Cardiac muscle cell (in vitro differentiated cells and primary cell): ENCODE data around the gene TMEM175. TPM values are rescaled to one million over a fixed set of nuclear protein-coding genes. Genes with fewer than 3 reads are reported as not detected.
A peak's percentile ranks its signal among the peaks of the same experiment; 100 is the strongest.

ENCODE experiments used
- DNase-seq, 2 donors: peaks; one replicate each; pipeline versions ENCODE4 v3.0.0 to v3.0.0-alpha.2; 2010 to 2017; ENCODE audit warnings: low read depth in 1 of 2, low spot score in 1 of 2
- H3K27ac ChIP-seq: fragments of 200-600 bp; sonication (generic); 2 replicates; pipeline ENCODE4 v1.5.1; 2016
- H3K27me3 ChIP-seq: fragments of 200-600 bp; sonication (generic); 2 replicates; pipeline ENCODE4 v1.6.0; 2016; ENCODE audit warnings: control low read depth
- H3K36me3 ChIP-seq: fragments of 200-600 bp; sonication (generic); 2 replicates; pipeline ENCODE4 v1.5.1; 2016; ENCODE audit warnings: control low read depth
- H3K4me1 ChIP-seq: fragments of 200-600 bp; sonication (generic); 2 replicates; pipeline ENCODE4 v1.8.1; 2017; ENCODE audit warnings: low read depth, mild to moderate bottlenecking, mixed run types
- H3K4me3 ChIP-seq: fragments of 200-600 bp; sonication (generic); 2 replicates; pipeline ENCODE4 v1.5.1; 2016; ENCODE audit warnings: mild to moderate bottlenecking
- H3K9me3 ChIP-seq: fragments of 200-600 bp; sonication (generic); 2 replicates; pipeline ENCODE4 v1.5.1; 2017; ENCODE audit warnings: low read depth, mild to moderate bottlenecking, control low read depth
- polyA plus RNA-seq: library from polyadenylated mRNA; unstranded; fragments of >200 nt; fragmentation: Nextera tagmentation; extraction: Ambion mirVana; gene quantifications from 2 replicates; pipeline ENCODE4 v1.2.1, GENCODE V29; 2016
- total RNA-seq: library from RNA; depleted of rRNA; stranded (reverse); fragments of >200 nt; gene quantifications from 2 replicates; pipeline ENCODE4 v1.2.3, GENCODE V29; 2016
- TF ChIP-seq, protein P1 (sequence below): IDR thresholded peaks from 2 replicates; pipeline ENCODE4 v1.5.1; 2012; ENCODE audit warnings: low read depth, mild to moderate bottlenecking, low read length

The TMEM175 gene, protein sequence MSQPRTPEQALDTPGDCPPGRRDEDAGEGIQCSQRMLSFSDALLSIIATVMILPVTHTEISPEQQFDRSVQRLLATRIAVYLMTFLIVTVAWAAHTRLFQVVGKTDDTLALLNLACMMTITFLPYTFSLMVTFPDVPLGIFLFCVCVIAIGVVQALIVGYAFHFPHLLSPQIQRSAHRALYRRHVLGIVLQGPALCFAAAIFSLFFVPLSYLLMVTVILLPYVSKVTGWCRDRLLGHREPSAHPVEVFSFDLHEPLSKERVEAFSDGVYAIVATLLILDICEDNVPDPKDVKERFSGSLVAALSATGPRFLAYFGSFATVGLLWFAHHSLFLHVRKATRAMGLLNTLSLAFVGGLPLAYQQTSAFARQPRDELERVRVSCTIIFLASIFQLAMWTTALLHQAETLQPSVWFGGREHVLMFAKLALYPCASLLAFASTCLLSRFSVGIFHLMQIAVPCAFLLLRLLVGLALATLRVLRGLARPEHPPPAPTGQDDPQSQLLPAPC
- 31.6 and 36.4 TPM in 2 replicates for total RNA-seq
- 28.3 and 35.1 TPM in 2 replicates for polyA plus RNA-seq

DNA sequence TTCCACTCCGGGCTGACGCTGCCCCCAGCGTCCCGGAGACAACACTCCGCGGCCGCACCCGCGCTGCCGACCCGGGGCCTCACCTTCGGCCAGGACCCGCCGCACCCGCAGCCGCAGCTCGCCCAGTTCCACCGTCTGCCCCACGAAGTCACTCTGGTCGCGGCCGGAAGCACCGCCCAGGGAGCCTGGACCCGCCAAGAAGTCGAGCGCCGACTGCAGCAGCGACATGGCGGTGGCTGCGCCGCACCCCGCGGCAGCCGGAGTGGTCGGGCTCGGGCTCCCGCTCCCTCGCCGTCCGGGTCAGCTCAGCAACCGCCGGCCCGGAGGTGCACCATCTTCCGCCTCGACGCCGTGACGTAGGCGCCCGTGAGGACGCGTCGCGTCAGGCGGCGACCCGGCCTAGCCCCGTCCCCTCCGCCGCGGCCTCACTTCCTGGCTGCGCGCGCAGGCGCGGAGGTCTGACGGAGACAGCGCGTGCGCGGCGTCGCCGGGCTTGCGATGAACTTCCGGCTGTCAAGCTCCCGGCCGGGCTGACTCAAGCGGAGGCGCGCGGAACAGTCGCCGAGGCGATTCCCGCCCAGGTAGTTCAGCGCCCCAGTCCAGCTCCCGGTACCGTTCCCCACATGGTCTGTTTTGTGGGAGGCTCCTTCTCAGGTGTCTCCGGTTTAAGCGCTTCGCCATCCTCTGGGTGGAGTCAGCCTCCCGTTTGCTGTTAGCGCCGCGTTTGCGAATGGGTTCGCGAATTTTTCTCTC, at the start of gene TMEM175, which contains the start of gene GAK:
Gene TMEM175, plus strand, starts transcription at position 501 of the 753 bp plus-strand sequence. CDS start 15,280 bp downstream, outside the sequence.
Gene GAK, minus strand, starts transcription at position 357 of the 753 bp plus-strand sequence. Its CDS starts 129 bp downstream, at position 228.
- peak within 1 kb of the TSS; percentile 86 for H3K27ac ChIP-seq
- H3K27me3 ChIP-seq, result peaks cover 10% of the 10 kb centered on the region
- H3K4me1 ChIP-seq, result peaks cover 19% of the 10 kb centered on the region
- TF ChIP-seq, protein P1, sequence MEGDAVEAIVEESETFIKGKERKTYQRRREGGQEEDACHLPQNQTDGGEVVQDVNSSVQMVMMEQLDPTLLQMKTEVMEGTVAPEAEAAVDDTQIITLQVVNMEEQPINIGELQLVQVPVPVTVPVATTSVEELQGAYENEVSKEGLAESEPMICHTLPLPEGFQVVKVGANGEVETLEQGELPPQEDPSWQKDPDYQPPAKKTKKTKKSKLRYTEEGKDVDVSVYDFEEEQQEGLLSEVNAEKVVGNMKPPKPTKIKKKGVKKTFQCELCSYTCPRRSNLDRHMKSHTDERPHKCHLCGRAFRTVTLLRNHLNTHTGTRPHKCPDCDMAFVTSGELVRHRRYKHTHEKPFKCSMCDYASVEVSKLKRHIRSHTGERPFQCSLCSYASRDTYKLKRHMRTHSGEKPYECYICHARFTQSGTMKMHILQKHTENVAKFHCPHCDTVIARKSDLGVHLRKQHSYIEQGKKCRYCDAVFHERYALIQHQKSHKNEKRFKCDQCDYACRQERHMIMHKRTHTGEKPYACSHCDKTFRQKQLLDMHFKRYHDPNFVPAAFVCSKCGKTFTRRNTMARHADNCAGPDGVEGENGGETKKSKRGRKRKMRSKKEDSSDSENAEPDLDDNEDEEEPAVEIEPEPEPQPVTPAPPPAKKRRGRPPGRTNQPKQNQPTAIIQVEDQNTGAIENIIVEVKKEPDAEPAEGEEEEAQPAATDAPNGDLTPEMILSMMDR, result no peak
- DNase-seq, result peak; percentile 97
- no peaks in the 10 kb centered on the region for H3K9me3 ChIP-seq
- peak within 1 kb of the TSS; percentile 87 for H3K4me3 ChIP-seq
- no peaks in the 10 kb centered on the region for H3K36me3 ChIP-seq

DNA sequence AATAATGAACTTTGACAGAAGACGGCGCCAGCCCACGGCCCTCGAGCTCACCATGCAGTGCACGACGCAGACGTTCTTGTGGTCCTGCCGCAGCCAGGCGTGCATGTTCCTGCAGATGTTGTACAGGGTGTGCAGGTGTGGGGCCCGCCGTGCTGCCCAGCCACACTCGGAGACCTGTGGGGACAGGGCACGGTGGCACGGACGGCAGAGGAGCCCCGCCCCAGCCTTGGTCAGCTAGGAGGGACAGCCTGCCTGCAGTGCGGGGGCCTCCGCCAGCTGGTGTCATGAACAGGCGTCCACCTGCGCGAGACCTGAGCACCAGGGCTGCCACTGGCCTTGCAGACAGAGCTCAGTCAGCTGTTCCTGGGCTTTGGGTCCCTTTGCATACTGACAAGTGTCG, 49.6 kb upstream of the TMEM175 start:
- H3K27me3 ChIP-seq, result no peaks in the 10 kb centered on the region
- H3K4me1 ChIP-seq, result no peaks in the 10 kb centered on the region
- H3K9me3 ChIP-seq, result no peaks in the 10 kb centered on the region
- peaks cover 2% of the 10 kb centered on the region for H3K36me3 ChIP-seq
- H3K27ac ChIP-seq, result no peak overlapping the region
- TF ChIP-seq, protein P1, result no peak
- no peak overlapping the region for H3K4me3 ChIP-seq
- no peak for DNase-seq

DNA sequence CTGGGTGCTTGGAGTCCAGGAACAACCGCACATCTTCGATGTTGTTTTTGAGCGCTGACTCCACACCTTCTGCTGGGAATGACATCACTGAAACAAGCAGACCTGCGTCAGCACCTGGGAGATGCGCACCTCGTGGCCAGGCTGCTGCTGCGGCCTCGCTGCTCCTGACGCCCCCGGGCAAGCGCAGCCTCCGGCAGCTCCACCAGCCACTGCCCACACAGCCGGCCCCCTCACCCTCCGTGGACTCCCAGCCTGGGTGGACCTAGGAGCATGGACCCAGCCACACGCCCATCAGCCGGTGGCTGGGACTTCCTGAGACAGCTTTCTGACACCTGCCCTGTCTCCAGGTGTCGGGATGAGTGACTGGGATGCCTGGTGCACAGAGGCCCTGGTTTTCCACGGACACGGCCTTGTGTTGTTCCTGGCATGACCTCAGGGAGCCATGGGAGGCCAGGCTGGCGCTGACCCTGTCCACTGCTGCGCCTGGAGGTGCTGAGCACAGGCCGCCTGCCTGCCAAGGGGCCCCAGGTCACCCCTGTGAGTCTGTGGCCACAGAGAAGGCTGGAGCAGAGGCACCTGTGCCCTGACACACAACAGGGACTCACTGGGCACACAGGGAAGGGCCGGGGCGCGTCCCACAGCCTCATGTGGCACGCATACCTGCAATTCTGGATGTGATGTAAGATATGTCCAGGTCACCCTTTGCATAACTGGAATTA, 48.7 kb upstream of the TMEM175 start:
- Histone ChIP-seq H3K4me3 (no peak overlapping the region), H3K36me3 (no peaks in the 10 kb centered on the region), H3K4me1 (no peaks in the 10 kb centered on the region), H3K27me3 (no peaks in the 10 kb centered on the region), H3K27ac (no peak overlapping the region), H3K9me3 (no peaks in the 10 kb centered on the region)
- TF ChIP-seq, protein P1, result no peak
- DNase-seq, result no peak

DNA sequence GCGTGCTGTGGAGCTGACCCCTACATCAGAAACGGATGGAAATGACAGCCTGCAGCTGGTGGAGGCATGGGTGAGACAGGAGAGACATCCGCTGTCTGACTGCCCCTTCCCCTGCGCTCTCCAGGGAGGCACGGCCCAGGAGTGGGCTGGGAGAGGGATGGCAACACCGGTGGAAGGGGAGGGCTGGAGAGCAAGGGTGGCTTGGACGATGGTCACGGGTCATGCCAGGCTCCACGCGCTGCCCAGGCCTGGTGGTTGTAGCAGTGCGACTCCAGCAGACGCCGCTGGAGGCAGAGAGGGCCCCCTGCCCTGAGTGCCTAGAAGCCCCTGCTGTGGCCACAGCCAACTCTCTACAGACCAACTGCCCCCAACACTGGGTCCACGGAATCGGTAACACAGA, 48.0 kb upstream of the TMEM175 start:
- TF ChIP-seq, protein P1, result no peak
- Histone ChIP-seq H3K36me3 (no peaks in the 10 kb centered on the region), H3K4me1 (no peaks in the 10 kb centered on the region), H3K9me3 (no peaks in the 10 kb centered on the region), H3K27me3 (no peaks in the 10 kb centered on the region), H3K4me3 (no peak overlapping the region), H3K27ac (no peak overlapping the region)
- DNase-seq, result no peak

DNA sequence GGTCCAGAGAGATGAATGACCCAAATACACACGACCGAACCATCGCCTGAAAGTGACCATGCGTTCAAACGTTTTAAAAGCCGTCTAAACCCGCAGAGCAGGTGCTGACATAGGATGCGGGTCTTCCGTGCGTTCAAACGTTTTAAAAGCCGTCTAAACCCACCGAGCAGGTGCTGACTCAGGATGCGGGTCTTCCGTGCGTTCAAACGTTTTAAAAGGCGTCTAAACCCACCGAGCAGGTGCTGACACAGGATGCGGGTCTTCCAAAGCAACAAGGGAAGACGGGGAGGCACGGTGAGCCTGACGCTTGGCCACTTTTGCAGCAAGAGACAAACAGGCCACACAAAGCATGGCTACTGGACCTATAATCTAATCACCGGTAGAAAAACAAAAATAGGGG, 47.4 kb upstream of the TMEM175 start:
- TF ChIP-seq, protein P1, result no peak
- no peak for DNase-seq
- H3K27ac ChIP-seq, result no peak overlapping the region
- H3K9me3 ChIP-seq, result no peaks in the 10 kb centered on the region
- H3K4me3 ChIP-seq, result no peak overlapping the region
- no peaks in the 10 kb centered on the region for H3K36me3 ChIP-seq
- H3K27me3 ChIP-seq, result no peaks in the 10 kb centered on the region
- no peaks in the 10 kb centered on the region for H3K4me1 ChIP-seq
